ENCODE data around the gene SLC36A2. TPM values are rescaled to one million over a fixed set of nuclear protein-coding genes. Genes with fewer than 3 reads are reported as not detected.
"Not testable (repeated sequence)": the region's sequence is repeated elsewhere in the genome, so short reads cannot be mapped to it uniquely, and the experiment has no call there.

Gene SLC36A2
- not detected for polyA plus RNA-seq (ENCODE audit: low read depth in 6 of 6)

DNA sequence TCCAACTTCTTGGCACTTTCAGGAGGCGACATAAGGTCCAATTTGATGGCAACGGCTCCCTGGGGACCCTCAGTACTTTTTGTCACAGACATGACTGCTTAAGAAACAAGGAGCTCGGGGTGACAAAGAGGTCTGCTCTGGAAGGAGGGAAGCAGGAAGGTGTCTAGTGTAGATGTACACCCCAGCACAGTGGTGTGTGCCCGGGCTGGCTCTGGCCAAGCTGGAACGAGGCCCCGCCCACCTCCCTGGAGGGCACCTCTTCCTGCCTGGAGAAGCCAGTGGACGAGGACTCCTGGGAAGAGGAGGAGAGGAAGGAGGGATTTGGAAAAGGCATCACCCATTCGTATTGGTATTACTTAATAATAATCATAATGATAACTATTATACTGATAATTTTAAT, at the start of gene SLC36A2:
Gene SLC36A2, minus strand, starts transcription at position 191 of the 400 bp plus-strand sequence. Its CDS starts 99 bp downstream, at position 92.
- Mint-ChIP-seq H3K9me3 (no peaks in the 10 kb centered on the region), H3K4me3 (no peak within 1 kb of the TSS), H3K36me3 (no peaks in the 10 kb centered on the region), H3K4me1 (no peaks in the 10 kb centered on the region), H3K27me3 (peaks cover 46 to 79% (median 71%) of the 10 kb centered on the region in 3 donors), H3K27ac (peak within 1 kb of the TSS in 1 of 6 donors; percentile 78)
- DNase-seq (no peak), ATAC-seq (ENCODE audit: low read depth in 2 of 2) (no peak)

DNA sequence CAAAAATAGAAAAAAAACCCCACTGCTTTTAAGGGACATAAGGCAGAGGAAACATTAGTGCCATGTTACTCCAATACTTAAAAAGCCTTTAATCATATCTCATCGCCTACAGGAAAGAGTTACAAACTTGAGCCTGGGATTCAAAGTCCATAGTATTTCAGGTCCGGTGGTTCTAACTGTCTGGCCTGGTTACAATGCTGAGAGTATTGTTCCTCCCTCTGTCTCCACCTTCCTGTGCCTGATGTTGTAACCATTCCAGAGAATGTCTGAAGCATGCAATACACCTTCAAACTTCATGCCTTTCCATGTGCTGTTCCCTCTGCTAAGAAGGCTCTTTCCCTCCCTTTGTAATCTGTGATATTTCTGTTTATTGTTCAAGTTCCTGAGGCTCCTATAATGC, 41.6 kb upstream of the SLC36A2 start:
- Mint-ChIP-seq H3K4me1 (no peaks in the 10 kb centered on the region), H3K36me3 (no peaks in the 10 kb centered on the region)
- DNase-seq, result no peak

GRCh38 chr5:151384106-151384505, 36.7 kb upstream of the SLC36A2 start:
- Mint-ChIP-seq H3K27ac (no peak overlapping the region), H3K4me1 (no peaks in the 10 kb centered on the region), H3K27me3 (peaks cover 22 to 66% (median 45%) of the 10 kb centered on the region in 3 donors), H3K36me3 (no peaks in the 10 kb centered on the region), H3K4me3 (no peak overlapping the region), H3K9me3 (peaks cover 0 to 2% (median 0%) of the 10 kb centered on the region in 7 donors)
- no peak for ATAC-seq (ENCODE audit: low read depth in 2 of 2)
- DNase-seq, result no peak

More for the DNA sequence above, 41.6 kb upstream of the SLC36A2 start:
- H3K4me3 Mint-ChIP-seq, result no peak overlapping the region
- no peak overlapping the region for H3K27ac Mint-ChIP-seq
- peaks cover 0 to 17% (median 7%) of the 10 kb centered on the region in 7 donors for H3K9me3 Mint-ChIP-seq
- peaks cover 29 to 45% (median 41%) of the 10 kb centered on the region in 3 donors for H3K27me3 Mint-ChIP-seq
- ATAC-seq (ENCODE audit: low read depth in 2 of 2), result no peak

DNA sequence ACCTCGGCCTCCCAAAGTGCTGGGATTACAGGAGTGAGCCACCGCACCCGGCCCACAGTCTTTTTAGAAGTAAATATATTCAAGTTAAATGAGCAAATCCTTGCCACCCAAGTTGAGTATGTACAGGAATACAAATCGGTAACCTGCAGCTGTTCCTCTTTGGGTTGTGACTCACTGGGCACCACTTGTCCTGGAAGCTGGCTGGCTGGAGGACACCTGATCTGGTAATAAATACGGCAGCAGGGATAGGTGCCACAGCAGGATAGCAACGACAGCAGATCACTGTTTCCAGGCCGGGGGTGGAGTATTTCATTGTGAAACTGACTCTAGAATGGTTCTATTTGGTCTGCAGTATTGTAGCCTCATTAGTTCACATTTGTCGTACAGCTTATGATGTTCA, 35.7 kb upstream of the SLC36A2 start:
- DNase-seq, result no peak
- Mint-ChIP-seq H3K27ac (no peak overlapping the region), H3K4me3 (no peak overlapping the region), H3K9me3 (peaks cover 0 to 3% (median 0%) of the 10 kb centered on the region in 7 donors), H3K27me3 (peaks cover 19 to 55% (median 42%) of the 10 kb centered on the region in 3 donors), H3K4me1 (no peaks in the 10 kb centered on the region), H3K36me3 (no peaks in the 10 kb centered on the region)
- ATAC-seq (ENCODE audit: low read depth in 2 of 2), result no peak

GRCh38 chr5:151382576-151382975, 35.2 kb upstream of the SLC36A2 start:
- DNase-seq, result no peak
- Mint-ChIP-seq H3K4me1 (no peaks in the 10 kb centered on the region), H3K9me3 (peaks cover 0 to 4% (median 0%) of the 10 kb centered on the region in 7 donors), H3K27ac (no peak overlapping the region), H3K4me3 (no peak overlapping the region), H3K27me3 (peaks cover 19 to 51% (median 38%) of the 10 kb centered on the region in 3 donors), H3K36me3 (no peaks in the 10 kb centered on the region)
- ATAC-seq (ENCODE audit: low read depth in 2 of 2), result no peak

- no peaks in the 10 kb centered on the region for H3K36me3 Mint-ChIP-seq
- peaks cover 0 to 5% (median 0%) of the 10 kb centered on the region in 7 donors for H3K9me3 Mint-ChIP-seq
- H3K27ac Mint-ChIP-seq, result peak overlapping the region in 1 of 6 donors; percentile 89
- peaks cover 16 to 44% (median 32%) of the 10 kb centered on the region in 3 donors for H3K27me3 Mint-ChIP-seq
- no peak for DNase-seq
- H3K4me3 Mint-ChIP-seq, result no peak overlapping the region
- ATAC-seq (ENCODE audit: low read depth in 2 of 2), result no peak
- H3K4me1 Mint-ChIP-seq, result no peaks in the 10 kb centered on the region
Measured at GRCh38 chr5:151381899-151382298, 34.5 kb upstream of the SLC36A2 start.

DNA sequence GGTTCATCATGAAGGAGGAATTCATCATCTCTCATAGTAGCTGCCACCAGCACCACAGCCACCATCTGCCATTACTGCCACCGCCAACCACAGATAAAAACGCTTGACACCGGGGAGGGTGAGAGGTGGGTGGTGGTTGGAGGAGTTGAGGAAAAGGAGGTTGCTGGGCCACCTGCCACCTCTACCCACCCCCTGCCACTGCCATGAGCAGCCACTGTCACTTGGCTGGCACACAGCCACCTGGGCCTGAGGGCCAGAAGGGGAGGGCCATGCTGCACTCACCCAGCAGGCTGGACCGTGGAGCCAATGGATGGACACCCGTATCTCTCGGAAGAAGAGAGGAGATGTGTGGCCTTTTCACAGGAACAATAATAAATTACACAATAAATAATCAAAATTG, 31.3 kb upstream of the SLC36A2 start:
- H3K9me3 Mint-ChIP-seq, result peaks cover 0 to 22% (median 6%) of the 10 kb centered on the region in 7 donors
- H3K4me3 Mint-ChIP-seq, result no peak overlapping the region
- H3K36me3 Mint-ChIP-seq, result no peaks in the 10 kb centered on the region
- DNase-seq, result no peak
- ATAC-seq (ENCODE audit: low read depth in 2 of 2), result no peak
- peak overlapping the region in 1 of 6 donors; percentile 75 for H3K27ac Mint-ChIP-seq
- peaks cover 0 to 7% (median 2%) of the 10 kb centered on the region in 3 donors for H3K4me1 Mint-ChIP-seq
- peaks cover 9 to 23% (median 21%) of the 10 kb centered on the region in 3 donors for H3K27me3 Mint-ChIP-seq

- no peak for DNase-seq
- Mint-ChIP-seq H3K27ac (peak overlapping the region in 1 of 6 donors; percentile 8), H3K4me1 (peaks cover 0 to 7% (median 2%) of the 10 kb centered on the region in 3 donors), H3K9me3 (peaks cover 0 to 22% (median 6%) of the 10 kb centered on the region in 7 donors), H3K4me3 (no peak overlapping the region), H3K27me3 (peaks cover 0 to 9% (median 0%) of the 10 kb centered on the region in 3 donors), H3K36me3 (no peaks in the 10 kb centered on the region)
- no peak for ATAC-seq (ENCODE audit: low read depth in 2 of 2)
Measured at GRCh38 chr5:151374539-151374938, 27.2 kb upstream of the SLC36A2 start.

- H3K9me3 Mint-ChIP-seq, result peaks cover 28 to 63% (median 53%) of the 10 kb centered on the region in 7 donors
Measured at GRCh38 chr5:151367038-151367437, 19.7 kb upstream of the SLC36A2 start.

GRCh38 chr5:151363673-151364072, 16.3 kb upstream of the SLC36A2 start:
- no peak for ATAC-seq (ENCODE audit: low read depth in 2 of 2)
- peaks cover 28 to 82% (median 60%) of the 10 kb centered on the region in 7 donors for H3K9me3 Mint-ChIP-seq

More at GRCh38 chr5:151367038-151367437, 19.7 kb upstream of the SLC36A2 start:
- Mint-ChIP-seq H3K4me3 (peak overlapping the region in 1 of 8 donors; percentile 70), H3K36me3 (peaks cover 33 to 44% of the 10 kb centered on the region in 2 donors), H3K27ac (peak overlapping the region in 1 of 6 donors; percentile 14), H3K27me3 (peaks cover 9 to 32% (median 31%) of the 10 kb centered on the region in 3 donors)
- not testable (repeated sequence) for H3K4me1 Mint-ChIP-seq; ATAC-seq (ENCODE audit: low read depth in 2 of 2); DNase-seq

DNA sequence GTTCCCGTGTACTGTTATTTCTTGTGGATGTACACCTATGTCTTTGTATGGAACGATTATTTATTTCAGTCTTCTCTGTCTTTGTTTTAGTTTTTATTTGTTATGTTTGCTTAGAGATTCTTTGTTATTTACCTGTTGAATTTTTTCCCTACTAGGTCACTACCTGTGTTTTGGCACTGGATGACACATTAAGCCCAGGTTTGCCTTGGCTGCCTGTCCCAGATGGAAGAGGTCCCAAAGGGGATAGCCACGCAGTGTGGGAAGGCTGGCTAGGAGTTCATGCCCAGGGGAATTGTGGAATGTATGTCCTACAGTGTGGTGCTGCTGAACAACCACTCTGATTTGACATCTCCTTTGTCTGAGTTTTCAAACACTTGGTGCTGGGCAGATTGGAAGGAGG, 15.6 kb upstream of the SLC36A2 start:
- DNase-seq (no peak), ATAC-seq (ENCODE audit: low read depth in 2 of 2) (no peak)
- Mint-ChIP-seq H3K4me3 (no peak overlapping the region), H3K9me3 (peaks cover 28 to 75% (median 53%) of the 10 kb centered on the region in 7 donors), H3K27me3 (peaks cover 9 to 32% (median 31%) of the 10 kb centered on the region in 3 donors), H3K27ac (no peak overlapping the region), H3K4me1 (no peaks in the 10 kb centered on the region), H3K36me3 (peaks cover 24 to 32% of the 10 kb centered on the region in 2 donors)

More at GRCh38 chr5:151363673-151364072, 16.3 kb upstream of the SLC36A2 start:
- Mint-ChIP-seq H3K36me3 (peaks cover 30 to 39% of the 10 kb centered on the region in 2 donors), H3K27me3 (peaks cover 9 to 38% (median 32%) of the 10 kb centered on the region in 3 donors), H3K4me1 (no peaks in the 10 kb centered on the region), H3K4me3 (no peak overlapping the region), H3K27ac (no peak overlapping the region)
- DNase-seq, result no peak

GRCh38 chr5:151359391-151359790, 12.0 kb upstream of the SLC36A2 start:
- Mint-ChIP-seq H3K27ac (peak overlapping the region in 1 of 6 donors; percentile 42), H3K36me3 (peaks cover 4 to 8% of the 10 kb centered on the region in 2 donors)
- no peak for ATAC-seq (ENCODE audit: low read depth in 2 of 2)

GRCh38 chr5:151357792-151358191, 10.4 kb upstream of the SLC36A2 start:
- H3K36me3 Mint-ChIP-seq, result peaks cover under 1 to 2% of the 10 kb centered on the region in 2 donors
- H3K9me3 Mint-ChIP-seq, result peaks cover 2 to 34% (median 23%) of the 10 kb centered on the region in 7 donors
- no peak overlapping the region for H3K27ac Mint-ChIP-seq
- H3K4me1 Mint-ChIP-seq, result no peaks in the 10 kb centered on the region
- H3K4me3 Mint-ChIP-seq, result no peak overlapping the region
- peaks cover 10 to 31% (median 22%) of the 10 kb centered on the region in 3 donors for H3K27me3 Mint-ChIP-seq
- ATAC-seq (ENCODE audit: low read depth in 2 of 2), result no peak
- no peak for DNase-seq

More at GRCh38 chr5:151359391-151359790, 12.0 kb upstream of the SLC36A2 start:
- no peak for DNase-seq
- Mint-ChIP-seq H3K9me3 (peaks cover 10 to 44% (median 31%) of the 10 kb centered on the region in 7 donors), H3K27me3 (peaks cover 12 to 39% (median 29%) of the 10 kb centered on the region in 3 donors), H3K4me3 (no peak overlapping the region), H3K4me1 (no peaks in the 10 kb centered on the region)

- H3K27ac Mint-ChIP-seq, result peak overlapping the region in 1 of 6 donors; percentile 12
- H3K9me3 Mint-ChIP-seq, result peaks cover 0 to 27% (median 16%) of the 10 kb centered on the region in 7 donors
- H3K36me3 Mint-ChIP-seq, result no peaks in the 10 kb centered on the region
- no peak for ATAC-seq (ENCODE audit: low read depth in 2 of 2)
- no peak for DNase-seq
- no peaks in the 10 kb centered on the region for H3K4me1 Mint-ChIP-seq
- H3K4me3 Mint-ChIP-seq, result no peak overlapping the region
- peaks cover 16 to 36% (median 27%) of the 10 kb centered on the region in 3 donors for H3K27me3 Mint-ChIP-seq
Measured at GRCh38 chr5:151357097-151357496, 9.7 kb upstream of the SLC36A2 start.

Data from naive B cell (primary cell).